Suppressor macrophage treated with lipopolysaccharide for 4 hours (primary cell): ENCODE results near the gene RAB28.
A peak's percentile ranks its signal among the peaks of the same experiment; 100 is the strongest.

ENCODE experiments used
- DNase-seq: peaks from one replicate; pipeline ENCODE4 v3.0.0-alpha.2; 2020

The RAB28 gene

GRCh38 chr4:13504374-13504773 lies 20.2 kb upstream of the RAB28 start:
- no peak for DNase-seq

GRCh38 chr4:13498469-13498868 lies 14.3 kb upstream of the RAB28 start:
- peak; percentile 40 for DNase-seq

DNA sequence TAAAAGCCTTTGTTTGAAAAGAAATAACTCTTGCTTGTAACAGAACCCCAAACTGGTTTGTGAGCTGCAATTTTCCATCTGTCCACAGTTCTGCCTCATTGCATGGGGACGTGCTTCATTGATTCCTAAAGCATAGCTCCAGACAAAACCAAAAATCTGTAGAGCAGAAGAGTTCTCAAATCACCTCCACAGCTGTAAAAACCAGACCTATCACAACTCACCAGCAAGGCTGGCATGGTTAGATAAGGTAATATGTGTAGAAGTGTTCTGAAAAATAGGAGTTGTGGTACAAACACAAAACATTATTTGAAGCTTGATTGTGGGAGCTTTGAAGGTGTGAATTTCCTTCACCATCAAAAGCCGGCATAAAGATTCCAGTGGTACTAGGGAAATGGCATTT lies 12.5 kb upstream of the RAB28 start:
- no peak for DNase-seq

- no peak for DNase-seq
These were observed 11.6 kb upstream of the RAB28 start for GRCh38 chr4:13495753-13496152.

GRCh38 chr4:13493793-13494192 lies 9.7 kb upstream of the RAB28 start:
- no peak for DNase-seq

- DNase-seq = peak; percentile 15
These were observed 8.6 kb upstream of the RAB28 start for GRCh38 chr4:13492747-13493146.

DNA sequence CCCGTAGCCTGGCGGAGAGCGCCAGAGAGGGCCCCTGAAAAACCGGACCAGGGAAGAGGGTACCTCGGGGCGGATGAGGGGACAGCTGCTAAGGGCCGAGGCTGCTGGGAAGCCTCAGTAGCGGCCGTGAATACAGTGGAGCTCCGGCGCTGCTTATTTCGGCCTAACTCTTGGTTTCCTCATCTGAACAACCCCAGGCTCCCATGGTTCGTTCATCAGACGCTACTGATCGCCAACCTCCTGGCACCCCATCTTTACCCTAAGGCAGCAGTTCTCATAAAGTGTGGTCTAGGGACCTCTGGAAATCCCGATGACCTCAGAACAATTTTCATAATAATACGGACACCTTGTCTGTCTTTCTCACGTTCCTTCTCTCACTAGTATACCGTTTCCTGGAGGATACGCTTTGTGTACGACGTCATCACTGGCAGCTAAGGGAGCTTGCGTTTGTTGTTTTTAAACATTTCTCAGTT lies 645 bp upstream of the RAB28 start:
- DNase-seq = no peak

DNA sequence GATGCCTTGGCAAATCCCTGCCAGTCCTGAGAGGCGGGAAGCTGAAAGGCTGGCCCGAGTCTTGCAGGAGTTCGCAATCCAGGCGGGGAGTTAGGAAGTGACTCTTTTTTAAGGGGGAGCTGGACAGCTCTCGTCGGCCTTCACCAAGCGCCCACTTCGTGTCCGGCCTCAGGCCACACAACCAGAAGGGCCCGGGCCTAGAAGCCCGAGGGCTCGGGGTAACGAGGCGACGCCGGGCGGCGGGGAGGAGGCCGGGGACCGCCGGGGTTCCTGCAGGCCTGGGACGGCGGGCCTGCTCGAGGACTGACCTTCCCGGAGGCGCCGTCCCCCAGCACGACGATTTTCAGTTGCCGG lies 395 bp downstream of the RAB28 start:
- DNase-seq = peak; percentile 37

GRCh38 chr4:13483136-13483767 lies 888 bp downstream of the RAB28 start:
- DNase-seq = no peak

GRCh38 chr4:13481569-13481968 lies 2.6 kb downstream of the RAB28 start:
- DNase-seq = peak; percentile 63

DNA sequence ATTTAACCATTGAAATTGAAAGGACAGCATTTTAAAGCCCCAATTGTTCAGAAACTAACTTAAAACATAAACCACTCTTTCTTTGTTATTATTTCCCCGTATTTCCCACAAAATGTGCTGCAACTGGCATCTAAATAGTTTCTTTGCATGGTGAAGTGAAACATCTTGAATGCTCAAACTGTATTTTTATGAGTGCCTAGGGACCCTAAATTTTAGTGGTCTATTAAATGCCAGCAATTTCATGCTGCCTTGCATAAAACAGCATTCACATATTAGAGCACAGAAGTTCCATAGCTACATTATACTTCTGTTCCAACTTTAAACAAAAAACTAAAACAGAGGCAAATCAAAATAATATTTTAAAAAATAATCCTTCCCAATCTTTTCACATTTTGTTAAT lies 5.4 kb downstream of the RAB28 start:
- DNase-seq = no peak

GRCh38 chr4:13478131-13478530 lies 6.0 kb downstream of the RAB28 start:
- no peak for DNase-seq

GRCh38 chr4:13476915-13477314 lies 7.2 kb downstream of the RAB28 start:
- no peak for DNase-seq

GRCh38 chr4:13476152-13476551 lies 8.0 kb downstream of the RAB28 start:
- DNase-seq = no peak

- DNase-seq = no peak
These were observed 12.7 kb downstream of the RAB28 start for GRCh38 chr4:13471400-13471799.

GRCh38 chr4:13470379-13470778 lies 13.8 kb downstream of the RAB28 start:
- no peak for DNase-seq

DNA sequence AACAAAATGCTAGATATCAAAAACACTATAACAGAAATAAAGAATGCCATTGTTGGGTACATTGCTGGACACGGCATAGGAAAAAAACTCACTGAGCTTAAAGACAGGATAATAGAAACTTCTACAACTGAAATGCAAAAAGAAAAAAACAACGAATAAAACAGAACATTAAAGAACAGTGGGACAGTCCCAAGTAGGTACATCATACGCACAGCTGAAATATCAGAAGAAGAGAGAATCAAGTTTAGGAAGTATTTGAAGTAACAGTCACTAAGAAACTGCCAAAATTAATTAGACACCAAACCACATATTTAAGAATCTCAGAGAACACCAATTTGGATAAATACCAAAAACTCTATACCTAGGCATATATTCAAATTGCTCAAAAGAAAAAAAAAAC lies 19.2 kb downstream of the RAB28 start:
- no peak for DNase-seq

- DNase-seq = no peak
These were observed 19.6 kb downstream of the RAB28 start for GRCh38 chr4:13464543-13464942.

- DNase-seq = no peak
These were observed 22.8 kb downstream of the RAB28 start for GRCh38 chr4:13461191-13461905.

DNA sequence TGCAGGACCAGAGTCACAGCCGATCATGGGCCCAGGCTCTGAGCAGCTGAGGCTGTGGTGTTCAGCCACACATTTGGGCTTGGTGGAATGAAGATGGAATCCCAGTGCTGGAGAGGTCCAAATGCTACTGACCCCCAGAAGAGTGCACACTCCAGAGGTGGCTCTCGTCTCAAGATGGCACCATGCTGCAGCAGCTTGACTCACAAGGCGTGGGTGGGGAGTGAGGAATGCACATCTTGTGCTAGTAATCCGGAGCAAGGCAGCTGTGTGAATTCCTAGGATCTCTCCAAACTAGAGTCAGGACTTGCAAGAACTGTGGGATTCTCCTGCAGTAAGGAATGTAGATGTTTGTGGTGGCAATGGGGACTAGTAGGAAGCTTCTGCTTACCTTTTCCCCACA lies 28.7 kb downstream of the RAB28 start:
- no peak for DNase-seq

DNA sequence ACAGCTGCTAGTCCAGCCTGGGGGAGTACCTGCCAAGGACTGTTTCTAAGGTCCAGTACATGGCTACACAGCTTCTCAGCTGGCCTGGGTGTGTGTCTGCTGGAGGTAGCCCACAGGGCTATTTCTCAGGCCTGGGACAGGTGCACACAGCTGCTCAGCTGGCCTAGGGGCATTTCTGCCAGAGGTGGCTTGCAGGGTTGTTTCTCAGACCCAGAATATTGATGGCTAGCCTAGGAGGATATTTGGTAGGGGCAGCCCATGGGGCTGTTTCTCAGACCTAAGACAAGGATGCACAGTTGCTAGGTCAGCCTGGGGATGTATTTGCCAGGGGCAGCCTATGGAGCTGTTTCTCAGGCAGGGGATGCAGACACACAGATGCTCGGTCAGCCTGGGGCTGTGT lies 29.4 kb downstream of the RAB28 start:
- DNase-seq = no peak

GRCh38 chr4:13452927-13453579 lies 31.1 kb downstream of the RAB28 start:
- DNase-seq = peak; percentile 36

DNA sequence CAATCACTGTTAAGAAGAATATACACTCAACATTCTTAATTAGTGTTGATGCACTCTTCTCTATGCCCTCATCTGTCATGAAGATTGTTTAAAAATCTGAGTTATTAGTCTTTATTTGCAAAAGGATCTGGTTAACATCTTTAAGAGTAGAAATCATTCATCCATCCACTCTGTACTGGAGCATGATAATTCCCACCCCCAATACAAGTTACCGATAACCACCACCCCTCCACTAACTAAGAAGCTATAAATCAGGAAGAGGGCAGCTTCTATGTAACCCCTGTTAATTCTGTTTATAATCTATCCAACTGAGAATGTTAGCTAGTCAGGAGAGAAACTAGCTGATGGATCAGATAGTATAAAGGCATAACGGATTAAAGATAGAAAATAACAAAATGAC lies 34.5 kb downstream of the RAB28 start:
- no peak for DNase-seq
